Lower lobe of right lung (tissue), 2 donors: ENCODE measurements around the gene BACH2. TPM values are rescaled to one million over a fixed set of nuclear protein-coding genes. Genes with fewer than 3 reads are reported as not detected.

Experiments
- ATAC-seq, 2 donors: fragments of 200-7000 bp; cut with Tn5 transposase; one replicate each; pipeline ENCODE4 v1.9.1; 2020 to 2022; ENCODE audit warnings: mild to moderate bottlenecking in 2 of 2, moderate library complexity in 2 of 2
- DNase-seq: peaks from one replicate; pipeline ENCODE4 v3.0.0-alpha.2; 2020
- H3K27ac ChIP-seq: fragments of 200-600 bp; one replicate; pipeline ENCODE4 v1.8.0; 2022
- H3K27me3 ChIP-seq: fragments of 200-600 bp; one replicate; pipeline ENCODE4 v1.8.0; 2022; ENCODE audit warnings: low read depth
- H3K36me3 ChIP-seq: fragments of 200-600 bp; one replicate; pipeline ENCODE4 v1.8.0; 2022; ENCODE audit warnings: mild to moderate bottlenecking
- H3K4me1 ChIP-seq: fragments of 200-600 bp; one replicate; pipeline ENCODE4 v1.8.0; 2022
- H3K4me3 ChIP-seq: fragments of 200-600 bp; one replicate; pipeline ENCODE4 v1.8.0; 2022; ENCODE audit warnings: mild to moderate bottlenecking
- H3K9me3 ChIP-seq: fragments of 200-600 bp; one replicate; pipeline ENCODE4 v1.8.0; 2022
- intact Hi-C: fragments of 100-400 bp; cut with DNase I; formaldehyde crosslinking; loops from one replicate; pipeline ENCODE4 v1.11.0; 2022
- total RNA-seq: library from RNA; stranded (reverse); fragmentation: NEBNext Ultra II Directional; extraction: Animal tissue kit (Norgen Biotek cat#: 25700); gene quantifications from one replicate; pipeline ENCODE4 v1.2.1, GENCODE V29; 2021
- TF ChIP-seq, protein P1 (sequence below): fragments of 200-600 bp; IDR thresholded peaks from one replicate; pipeline ENCODE4 v1.8.0; 2022; ENCODE audit warnings: antibody characterized with exemption, mild to moderate bottlenecking
- donor health status: DM: no; HTN: yes; CAD: no; lungs with severe emphysema.

BACH2 gene
- total RNA-seq, 1 donor from 2014 or later = 6.3 TPM

- Histone ChIP-seq H3K4me3 (no peak overlapping the region), H3K27me3 (no peaks in the 10 kb centered on the region), H3K9me3 (no peaks in the 10 kb centered on the region), H3K27ac (no peak overlapping the region), H3K4me1 (peaks cover 15% of the 10 kb centered on the region), H3K36me3 (no peaks in the 10 kb centered on the region)
- TF ChIP-seq, protein P1, sequence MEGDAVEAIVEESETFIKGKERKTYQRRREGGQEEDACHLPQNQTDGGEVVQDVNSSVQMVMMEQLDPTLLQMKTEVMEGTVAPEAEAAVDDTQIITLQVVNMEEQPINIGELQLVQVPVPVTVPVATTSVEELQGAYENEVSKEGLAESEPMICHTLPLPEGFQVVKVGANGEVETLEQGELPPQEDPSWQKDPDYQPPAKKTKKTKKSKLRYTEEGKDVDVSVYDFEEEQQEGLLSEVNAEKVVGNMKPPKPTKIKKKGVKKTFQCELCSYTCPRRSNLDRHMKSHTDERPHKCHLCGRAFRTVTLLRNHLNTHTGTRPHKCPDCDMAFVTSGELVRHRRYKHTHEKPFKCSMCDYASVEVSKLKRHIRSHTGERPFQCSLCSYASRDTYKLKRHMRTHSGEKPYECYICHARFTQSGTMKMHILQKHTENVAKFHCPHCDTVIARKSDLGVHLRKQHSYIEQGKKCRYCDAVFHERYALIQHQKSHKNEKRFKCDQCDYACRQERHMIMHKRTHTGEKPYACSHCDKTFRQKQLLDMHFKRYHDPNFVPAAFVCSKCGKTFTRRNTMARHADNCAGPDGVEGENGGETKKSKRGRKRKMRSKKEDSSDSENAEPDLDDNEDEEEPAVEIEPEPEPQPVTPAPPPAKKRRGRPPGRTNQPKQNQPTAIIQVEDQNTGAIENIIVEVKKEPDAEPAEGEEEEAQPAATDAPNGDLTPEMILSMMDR = no peak
- no peak for DNase-seq
- intact Hi-C loops = no loop called here
- peak in 1 of 2 donors; percentile 36 for ATAC-seq
These were observed 190.2 kb downstream of the BACH2 start for GRCh38 chr6:90106449-90106848.

DNA sequence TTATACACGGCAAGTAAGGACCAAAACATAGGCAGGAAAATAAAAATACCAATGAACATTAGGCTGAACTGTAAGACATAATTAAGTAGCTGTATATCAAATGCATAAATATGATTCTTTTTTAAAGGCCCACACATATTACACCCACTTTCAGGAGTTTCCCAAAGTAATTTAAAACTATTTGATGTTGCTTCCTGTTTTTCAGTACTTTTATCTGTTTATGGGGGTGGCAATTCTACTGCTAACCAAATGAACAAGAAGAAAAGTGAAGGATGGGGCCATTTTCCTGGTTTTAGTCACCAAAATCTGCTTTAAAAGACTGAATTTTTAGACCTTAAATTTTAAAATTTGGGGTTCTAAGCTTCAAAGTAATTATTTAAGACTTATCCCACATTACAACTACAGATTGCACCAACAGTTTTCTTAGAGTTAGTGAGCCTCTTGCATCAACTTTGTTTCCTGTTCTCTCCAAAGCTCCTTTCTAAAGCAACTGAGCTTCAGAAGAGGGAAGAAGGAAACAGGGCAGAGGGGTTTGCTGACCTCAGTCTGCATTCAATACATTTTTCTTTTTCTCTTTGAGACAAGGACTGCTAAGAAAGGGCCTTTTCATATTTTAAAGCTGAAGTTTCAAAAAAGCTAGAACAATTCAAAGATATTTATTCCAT is 191.0 kb downstream of the BACH2 start:
- Histone ChIP-seq H3K4me3 (no peak overlapping the region), H3K27ac (no peak overlapping the region), H3K36me3 (no peaks in the 10 kb centered on the region), H3K4me1 (peaks cover 15% of the 10 kb centered on the region), H3K9me3 (no peaks in the 10 kb centered on the region), H3K27me3 (no peaks in the 10 kb centered on the region)
- DNase-seq = no peak
- TF ChIP-seq, protein P1 = no peak
- ATAC-seq = no peak
- intact Hi-C loops = no loop called here

DNA sequence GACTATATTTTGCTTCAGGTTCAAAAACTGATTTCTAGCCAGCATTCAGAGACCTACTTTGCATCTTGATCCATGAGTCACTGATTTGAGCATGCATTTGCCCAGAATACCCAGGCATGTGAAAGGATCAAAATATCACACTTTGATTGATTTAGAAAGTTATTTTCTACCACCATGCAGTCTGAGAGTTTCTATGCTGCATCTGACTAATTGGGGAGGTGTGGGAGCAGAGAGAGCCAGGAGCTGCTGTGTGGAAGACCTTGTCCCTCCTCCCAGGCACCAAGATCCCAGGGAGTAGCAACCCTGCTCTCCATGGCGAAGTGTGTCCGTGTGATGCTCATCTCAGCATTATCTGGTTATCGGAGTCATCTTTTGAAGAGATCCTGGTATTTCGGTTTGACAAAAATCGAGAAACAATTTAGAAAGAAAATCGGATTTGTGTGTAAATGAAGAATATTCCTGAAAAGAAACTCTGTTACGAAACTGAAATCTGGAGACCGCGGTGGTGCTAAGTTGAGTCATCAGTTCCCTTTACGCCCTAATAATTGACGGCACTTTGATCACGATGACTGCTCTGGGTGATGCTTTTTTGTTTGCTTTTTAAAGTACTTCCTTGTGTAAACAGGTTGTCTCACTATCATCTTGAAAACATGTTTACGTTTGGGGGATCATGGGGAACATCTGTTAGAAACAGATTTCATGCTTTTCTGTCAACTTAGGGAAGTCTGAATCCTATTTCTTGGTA is 193.4 kb downstream of the BACH2 start:
- H3K27ac ChIP-seq = no peak overlapping the region
- ATAC-seq (no peak), DNase-seq (no peak)
- peaks cover 19% of the 10 kb centered on the region for H3K4me1 ChIP-seq
- no peaks in the 10 kb centered on the region for H3K27me3 ChIP-seq
- peak overlapping the region; percentile 7 for H3K4me3 ChIP-seq
- H3K36me3 ChIP-seq = no peaks in the 10 kb centered on the region
- H3K9me3 ChIP-seq = no peaks in the 10 kb centered on the region
- intact Hi-C loops = no loop called here
- TF ChIP-seq, protein P1 = no peak

DNA sequence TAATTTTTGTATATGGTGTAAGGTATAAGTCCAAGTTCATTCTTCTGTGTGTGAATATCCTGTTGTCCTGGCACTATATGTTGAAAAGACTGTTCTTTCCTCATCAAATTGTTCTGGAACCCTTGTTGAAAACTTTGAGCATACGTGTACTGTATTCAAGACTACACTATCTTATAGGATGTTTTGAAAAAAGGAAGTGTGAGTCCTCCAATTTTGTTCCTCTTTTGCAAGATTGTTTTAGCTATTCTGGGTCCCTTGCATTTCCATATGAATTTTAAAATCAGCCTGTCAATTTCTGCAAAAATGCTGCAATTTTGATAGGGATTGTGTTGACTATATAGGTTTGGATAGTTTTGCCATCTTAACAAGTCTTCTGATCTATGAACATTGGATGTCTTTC is 195.2 kb downstream of the BACH2 start:
- TF ChIP-seq, protein P1 = no peak
- H3K27ac ChIP-seq = no peak overlapping the region
- peaks cover 31% of the 10 kb centered on the region for H3K4me1 ChIP-seq
- ATAC-seq (no peak), DNase-seq (no peak)
- no peaks in the 10 kb centered on the region for H3K9me3 ChIP-seq
- no peaks in the 10 kb centered on the region for H3K36me3 ChIP-seq
- H3K4me3 ChIP-seq = no peak overlapping the region
- intact Hi-C loops = no loop called here
- H3K27me3 ChIP-seq = no peaks in the 10 kb centered on the region

- no peak overlapping the region for H3K4me3 ChIP-seq
- DNase-seq (no peak), ATAC-seq (no peak)
- H3K4me1 ChIP-seq = peaks cover 28% of the 10 kb centered on the region
- intact Hi-C loops = no loop called here
- TF ChIP-seq, protein P1 = no peak
- H3K27me3 ChIP-seq = no peaks in the 10 kb centered on the region
- no peak overlapping the region for H3K27ac ChIP-seq
- H3K9me3 ChIP-seq = no peaks in the 10 kb centered on the region
- no peaks in the 10 kb centered on the region for H3K36me3 ChIP-seq
These were observed 196.5 kb downstream of the BACH2 start for GRCh38 chr6:90100059-90100665.
